ENCODE data around the gene RDH8.

DNA sequence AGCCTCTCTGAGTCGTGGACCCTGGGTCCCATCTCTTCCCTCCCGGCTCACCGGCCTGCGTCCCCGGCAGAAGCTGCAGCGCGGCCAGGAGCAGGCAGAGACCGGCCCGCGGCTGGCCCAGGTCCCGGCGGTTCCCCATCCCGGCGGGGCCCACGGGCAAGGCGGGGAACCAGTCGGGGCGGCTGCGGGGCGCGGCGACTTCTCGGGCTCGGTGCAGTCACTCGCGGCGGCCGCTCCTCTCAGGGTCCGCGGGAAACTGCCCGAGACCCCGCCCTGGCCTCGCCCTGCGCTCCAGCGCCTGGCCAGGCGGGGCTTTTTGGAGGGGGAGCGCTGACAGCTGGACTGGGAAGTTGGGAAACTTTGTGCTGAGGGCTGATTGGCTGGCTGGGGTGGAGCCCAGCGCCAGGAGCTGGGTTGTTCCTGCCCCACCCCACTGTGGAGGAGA lies 3.0 kb upstream of the RDH8 start, which contains the start of gene COL5A3:
- TF ChIP-seq, protein P1, sequence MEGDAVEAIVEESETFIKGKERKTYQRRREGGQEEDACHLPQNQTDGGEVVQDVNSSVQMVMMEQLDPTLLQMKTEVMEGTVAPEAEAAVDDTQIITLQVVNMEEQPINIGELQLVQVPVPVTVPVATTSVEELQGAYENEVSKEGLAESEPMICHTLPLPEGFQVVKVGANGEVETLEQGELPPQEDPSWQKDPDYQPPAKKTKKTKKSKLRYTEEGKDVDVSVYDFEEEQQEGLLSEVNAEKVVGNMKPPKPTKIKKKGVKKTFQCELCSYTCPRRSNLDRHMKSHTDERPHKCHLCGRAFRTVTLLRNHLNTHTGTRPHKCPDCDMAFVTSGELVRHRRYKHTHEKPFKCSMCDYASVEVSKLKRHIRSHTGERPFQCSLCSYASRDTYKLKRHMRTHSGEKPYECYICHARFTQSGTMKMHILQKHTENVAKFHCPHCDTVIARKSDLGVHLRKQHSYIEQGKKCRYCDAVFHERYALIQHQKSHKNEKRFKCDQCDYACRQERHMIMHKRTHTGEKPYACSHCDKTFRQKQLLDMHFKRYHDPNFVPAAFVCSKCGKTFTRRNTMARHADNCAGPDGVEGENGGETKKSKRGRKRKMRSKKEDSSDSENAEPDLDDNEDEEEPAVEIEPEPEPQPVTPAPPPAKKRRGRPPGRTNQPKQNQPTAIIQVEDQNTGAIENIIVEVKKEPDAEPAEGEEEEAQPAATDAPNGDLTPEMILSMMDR (IDR thresholded peaks at IDR 0.05): no peak
- no peak for TF ChIP-seq POLR2A (IDR thresholded peaks at IDR 0.05)
